ENCODE results near the gene INVS.

GRCh38 chr9:100340224-100340623 is 241.2 kb downstream of the INVS start:
- TF ChIP-seq CTCF (IDR thresholded peaks at IDR 0.05; ENCODE audit: borderline replicate concordance, extremely low read depth, low read length, poor library complexity, severe bottlenecking) (no peak), EZH2 (IDR thresholded peaks at IDR 0.05; ENCODE audit: borderline replicate concordance, low read depth, low read length, severe bottlenecking) (no peak)
